Activated gamma-delta T cell treated with anti-CD3 and anti-CD28 coated beads, Interleukin-2, amount 50 U/mL, for 16 hours (primary cell): Measurements from ENCODE around the gene SLC22A7.
"Not testable (repeated sequence)": the region's sequence is repeated elsewhere in the genome, so short reads cannot be mapped to it uniquely, and the experiment has no call there.

ENCODE experiments used
- DNase-seq: peaks from one replicate; pipeline ENCODE4 v3.0.0-alpha.2; 2020; ENCODE audit warnings: low read depth

Gene SLC22A7

DNA sequence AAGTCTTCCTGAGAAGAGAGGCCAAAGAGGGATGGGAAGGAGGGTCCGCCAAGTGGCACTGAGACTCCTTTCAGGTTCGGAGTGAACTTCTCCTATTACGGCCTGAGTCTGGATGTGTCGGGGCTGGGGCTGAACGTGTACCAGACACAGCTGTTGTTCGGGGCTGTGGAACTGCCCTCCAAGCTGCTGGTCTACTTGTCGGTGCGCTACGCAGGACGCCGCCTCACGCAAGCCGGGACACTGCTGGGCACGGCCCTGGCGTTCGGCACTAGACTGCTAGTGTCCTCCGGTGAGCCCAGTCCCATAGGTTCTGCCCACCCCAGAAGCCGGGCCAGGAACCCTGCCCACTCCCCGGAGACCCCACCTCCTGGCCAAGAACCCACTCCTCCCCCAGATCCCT, 4.1 kb downstream of the SLC22A7 start:
- DNase-seq = no peak

DNA sequence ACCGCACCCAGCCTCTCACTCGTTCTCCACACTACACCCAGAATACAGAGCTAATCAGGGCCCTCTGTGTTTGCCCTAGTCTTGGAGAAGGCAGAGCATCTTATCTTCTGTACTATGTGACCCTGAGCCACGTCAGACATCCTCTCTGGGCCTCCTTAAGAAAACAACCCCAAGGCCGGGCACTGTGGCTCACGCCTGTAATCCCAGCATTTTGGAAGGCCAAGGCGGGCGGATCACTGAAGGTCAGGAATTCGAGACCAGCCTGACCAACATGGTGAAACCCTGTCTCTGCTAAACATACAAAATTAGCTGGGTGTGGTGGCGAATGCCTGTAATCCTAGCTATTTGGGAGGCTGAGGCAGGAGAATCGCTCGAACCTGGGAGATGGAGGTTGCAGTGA, 4.9 kb downstream of the SLC22A7 start:
- DNase-seq = not testable (repeated sequence)

DNA sequence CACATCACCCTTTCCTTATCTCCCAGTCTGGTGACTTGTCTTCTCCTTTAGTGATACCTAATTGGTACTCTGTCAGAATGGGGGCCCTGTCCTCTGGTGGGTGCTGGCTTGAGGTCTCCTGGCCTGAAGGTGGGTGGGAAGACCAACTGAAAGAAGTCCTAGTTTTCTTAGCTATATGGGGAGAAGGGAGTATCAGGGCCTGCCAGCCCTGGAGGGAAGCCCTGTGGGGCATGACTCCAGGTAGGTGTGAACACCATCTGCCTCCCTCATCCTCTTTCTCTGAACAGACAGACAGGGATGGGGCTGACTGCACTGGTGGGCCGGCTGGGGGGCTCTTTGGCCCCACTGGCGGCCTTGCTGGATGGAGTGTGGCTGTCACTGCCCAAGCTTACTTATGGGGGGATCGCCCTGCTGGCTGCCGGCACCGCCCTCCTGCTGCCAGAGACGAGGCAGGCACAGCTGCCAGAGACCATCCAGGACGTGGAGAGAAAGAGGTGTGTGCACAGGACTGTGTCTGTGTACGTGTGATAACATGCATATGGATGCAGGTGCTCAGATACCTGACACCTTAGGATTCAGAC, 5.8 kb downstream of the SLC22A7 start:
- DNase-seq = no peak

DNA sequence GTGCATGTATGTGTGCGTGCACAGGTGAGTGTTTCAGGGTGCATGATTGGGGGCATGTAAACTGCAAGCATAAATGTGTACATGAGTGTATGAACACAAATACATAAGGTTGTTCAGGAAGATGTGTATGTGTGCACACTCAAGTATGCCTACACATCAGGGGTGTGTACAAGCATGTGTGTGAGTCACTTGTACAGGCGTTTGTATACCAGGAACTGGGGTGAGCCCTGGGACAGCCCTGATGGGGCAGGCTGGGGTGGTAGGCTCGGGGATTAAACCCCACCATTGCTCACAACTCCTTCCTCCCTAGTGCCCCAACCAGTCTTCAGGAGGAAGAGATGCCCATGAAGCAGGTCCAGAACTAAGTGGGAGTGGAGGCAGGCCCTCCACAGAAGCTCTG, 6.3 kb downstream of the SLC22A7 start:
- DNase-seq = no peak

DNA sequence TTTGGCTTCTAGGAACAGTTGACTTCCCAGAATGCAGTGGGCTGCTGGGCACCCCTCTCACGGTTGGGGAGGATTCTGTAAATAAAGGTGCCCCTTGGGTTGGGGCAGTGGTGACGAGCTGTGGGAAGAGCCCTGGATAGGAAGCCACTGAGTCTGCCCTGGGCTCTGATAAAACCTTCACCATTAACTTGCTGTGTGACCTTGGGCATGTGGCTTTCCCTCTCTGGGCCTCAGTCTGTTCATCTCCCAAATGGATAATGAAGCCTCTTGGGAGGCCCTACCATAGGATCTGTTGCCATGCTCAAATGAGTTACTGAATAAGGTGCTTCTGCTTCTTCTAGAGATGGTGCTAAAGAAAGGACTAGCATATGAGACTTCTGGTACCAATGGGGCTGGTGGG, 6.8 kb downstream of the SLC22A7 start:
- no peak for DNase-seq

DNA sequence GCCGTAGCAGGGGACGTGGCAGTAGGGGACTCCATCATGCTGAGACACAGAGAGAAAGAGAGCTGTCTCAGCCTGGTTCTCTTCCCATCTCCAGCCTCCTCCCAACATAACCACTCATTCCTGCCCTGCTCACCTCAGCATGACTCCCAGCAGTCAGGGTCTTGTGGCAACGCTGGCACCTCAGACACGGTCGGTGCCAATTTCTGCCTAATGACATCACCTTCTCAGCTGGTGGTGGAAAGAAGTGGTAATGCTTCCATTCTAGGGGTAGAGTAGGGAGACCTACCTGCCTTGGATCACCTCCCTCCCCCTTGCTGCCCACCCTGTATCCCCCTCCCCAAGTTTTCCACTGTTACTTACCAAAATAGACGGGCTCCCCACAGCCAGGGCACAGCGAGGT, 8.0 kb downstream of the SLC22A7 start:
- no peak for DNase-seq

DNA sequence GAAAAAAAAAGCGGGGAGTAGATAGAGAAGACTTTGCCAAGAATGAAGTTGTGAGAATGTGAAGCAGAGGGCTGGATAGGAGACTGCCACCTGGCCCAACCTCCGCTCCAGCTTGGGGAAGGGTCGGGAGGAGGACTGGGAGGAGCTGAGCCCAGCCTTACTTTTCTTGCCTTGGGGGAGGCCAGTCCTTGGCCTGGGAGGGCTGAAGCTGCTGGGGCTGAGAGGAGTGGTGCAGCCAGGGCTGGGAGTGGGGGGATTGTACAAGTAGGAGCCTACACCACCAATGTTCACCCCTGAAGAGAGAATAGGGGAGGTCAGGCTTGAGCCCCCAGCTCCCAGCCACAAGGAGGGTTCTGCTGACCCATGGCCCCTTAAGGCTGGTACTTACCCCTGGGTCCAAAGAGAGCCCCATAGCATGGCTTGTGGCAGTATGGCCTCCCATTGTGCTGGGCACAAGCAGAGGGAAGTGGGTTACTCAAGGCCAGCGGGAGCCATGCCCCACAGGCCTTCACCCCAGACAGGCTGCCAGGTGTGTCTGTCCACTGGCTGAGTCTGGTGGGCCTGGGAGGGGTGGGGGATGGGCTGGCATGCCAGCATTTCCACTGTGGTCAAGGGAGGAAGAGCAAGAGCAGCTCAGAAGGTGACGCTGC, 9.5 kb downstream of the SLC22A7 start:
- DNase-seq = no peak

DNA sequence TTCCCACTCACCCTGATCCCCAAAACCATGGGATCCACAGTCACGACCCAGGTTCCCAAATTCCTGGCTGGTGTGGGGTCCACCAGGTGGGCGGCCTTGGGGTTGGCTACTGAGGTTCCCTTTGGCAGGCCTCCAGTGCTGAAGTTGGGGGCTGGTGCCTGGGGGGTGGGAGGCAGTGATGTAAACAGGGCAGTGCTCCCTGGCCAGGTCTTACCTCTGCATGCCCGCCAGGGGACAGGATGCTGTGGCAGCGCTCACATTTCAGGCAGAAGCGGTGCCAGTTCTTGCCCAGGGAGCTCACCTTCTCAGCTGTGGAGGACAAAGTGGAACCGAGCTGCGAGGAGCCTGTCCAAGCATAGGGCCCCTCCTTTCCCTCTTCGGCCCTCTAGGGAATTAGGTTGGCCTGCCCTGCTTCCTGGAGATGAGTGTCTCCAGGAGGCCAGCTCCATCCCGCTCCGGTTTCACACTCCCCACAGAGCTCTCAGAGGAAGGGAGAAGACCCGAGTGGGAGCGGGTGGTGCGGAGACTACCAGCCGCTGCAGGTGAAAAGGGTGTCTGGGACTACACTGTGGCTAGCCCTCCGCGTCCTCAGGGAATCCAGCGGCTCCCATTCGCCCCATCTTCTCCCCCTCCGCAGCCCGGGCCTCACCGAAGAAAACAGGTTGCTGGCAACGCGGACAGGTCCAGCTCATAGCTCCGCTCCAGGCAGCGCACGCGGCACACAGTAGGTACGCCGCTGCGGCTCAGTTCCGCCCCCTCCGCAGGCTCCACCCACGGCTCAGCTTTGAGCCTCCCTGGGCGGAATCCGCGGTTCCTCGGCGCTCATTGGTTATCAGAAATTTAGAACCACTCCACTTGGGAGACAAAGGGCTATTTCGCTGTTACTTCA, 10.3 kb downstream of the SLC22A7 start, which contains the start of gene CRIP3:
CRIP3 (minus strand) TSS at position 726 of the 889 bp plus-strand sequence; CDS start at position 692, 34 bp downstream.
- peak; percentile 14 for DNase-seq

DNA sequence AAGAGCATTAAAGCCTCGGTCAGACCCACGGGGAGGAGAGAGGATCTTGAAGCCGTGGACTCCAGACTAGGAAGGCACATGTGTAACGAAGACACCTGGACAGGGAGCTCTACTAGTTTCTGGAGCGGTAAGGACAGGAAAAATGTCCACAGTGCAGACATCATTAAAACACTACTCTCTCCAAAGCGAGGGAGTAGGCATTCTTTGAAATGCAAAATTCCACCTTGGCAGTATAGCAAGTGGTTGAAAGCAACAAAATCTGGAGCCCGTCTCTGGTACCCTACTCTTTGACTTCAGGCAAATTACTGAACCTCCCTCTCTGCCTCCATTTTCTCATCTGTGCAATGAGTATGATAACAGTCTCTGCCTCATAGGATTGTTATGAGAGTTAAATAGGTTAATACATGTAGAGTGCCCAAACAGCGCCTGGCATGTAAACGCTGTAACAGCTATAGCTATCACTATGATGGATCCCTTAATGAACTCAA, 11.0 kb downstream of the SLC22A7 start:
- no peak for DNase-seq

DNA sequence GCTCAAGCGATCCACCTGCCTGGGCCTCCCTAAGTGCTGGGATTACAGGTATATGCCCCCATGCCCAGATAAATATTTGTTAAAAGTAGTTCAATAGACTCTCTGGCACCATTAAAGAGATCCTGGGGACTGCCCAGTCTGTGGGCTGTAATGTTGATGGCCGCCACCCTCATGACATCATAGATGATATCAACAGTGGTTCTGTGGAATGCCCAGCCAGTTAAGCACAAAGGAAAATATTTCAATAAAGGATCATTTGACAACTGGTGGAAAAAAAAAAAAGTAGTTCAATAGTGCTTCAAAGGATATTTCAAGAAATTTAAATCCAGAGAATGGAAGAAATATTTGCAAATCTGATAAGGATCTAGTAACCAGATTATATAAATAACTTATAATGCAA, 12.1 kb downstream of the SLC22A7 start:
- DNase-seq = no peak

DNA sequence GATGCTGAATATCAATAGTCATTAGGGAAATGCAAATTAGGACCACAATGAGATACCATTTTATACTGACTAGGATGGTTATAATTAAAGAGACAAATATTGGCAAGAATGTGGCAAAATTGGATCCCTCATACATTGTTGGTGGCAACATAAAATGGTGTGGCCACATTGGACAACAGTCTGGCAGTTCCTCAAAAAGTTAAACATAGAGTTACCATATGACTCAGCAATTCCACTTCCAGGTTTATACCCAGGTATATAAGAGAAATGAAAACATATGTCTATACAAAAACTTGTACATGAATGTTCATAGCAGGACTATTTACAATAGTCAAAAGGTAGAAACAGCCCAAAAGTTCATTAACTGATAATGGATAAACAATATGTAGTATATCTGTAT, 12.6 kb downstream of the SLC22A7 start:
- no peak for DNase-seq

DNA sequence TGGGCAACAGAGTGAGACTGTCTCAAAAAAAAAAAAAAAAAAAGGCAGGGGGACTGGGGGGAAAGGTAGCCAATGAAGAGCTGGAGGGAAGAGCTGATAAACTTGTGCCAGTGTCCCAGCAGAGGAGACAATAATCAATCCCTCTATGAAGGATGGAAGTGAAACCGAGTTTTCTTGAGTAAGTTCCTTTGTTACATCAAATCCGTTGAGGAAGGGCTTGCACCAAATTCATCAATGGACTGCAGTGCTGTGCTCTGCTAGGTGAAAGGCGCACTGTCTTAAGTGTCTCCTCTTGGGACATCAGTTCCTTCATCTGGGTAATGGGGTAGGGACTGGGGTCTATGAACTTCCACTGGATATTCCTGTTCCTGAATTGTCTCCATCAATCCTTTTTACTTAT, 13.6 kb downstream of the SLC22A7 start:
- DNase-seq = no peak

DNA sequence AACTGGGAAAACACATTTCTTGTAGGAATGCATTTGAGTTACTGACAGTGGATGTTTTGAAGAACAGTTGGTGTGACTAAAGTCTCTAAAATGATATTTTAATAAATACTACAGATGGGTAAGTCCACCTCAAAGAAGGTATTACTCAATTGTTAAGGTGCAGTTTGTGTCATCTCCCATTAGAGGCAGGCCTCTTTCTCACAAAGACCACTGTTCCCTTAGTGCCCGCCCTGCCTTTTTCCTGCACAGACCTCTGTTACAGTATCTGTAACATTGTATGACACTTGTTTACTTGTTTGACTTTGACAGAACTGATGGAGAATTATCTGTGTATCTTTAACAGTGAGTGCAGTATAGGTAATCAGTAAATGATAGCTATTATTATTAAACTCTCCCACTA, 15.8 kb downstream of the SLC22A7 start:
- DNase-seq = no peak

DNA sequence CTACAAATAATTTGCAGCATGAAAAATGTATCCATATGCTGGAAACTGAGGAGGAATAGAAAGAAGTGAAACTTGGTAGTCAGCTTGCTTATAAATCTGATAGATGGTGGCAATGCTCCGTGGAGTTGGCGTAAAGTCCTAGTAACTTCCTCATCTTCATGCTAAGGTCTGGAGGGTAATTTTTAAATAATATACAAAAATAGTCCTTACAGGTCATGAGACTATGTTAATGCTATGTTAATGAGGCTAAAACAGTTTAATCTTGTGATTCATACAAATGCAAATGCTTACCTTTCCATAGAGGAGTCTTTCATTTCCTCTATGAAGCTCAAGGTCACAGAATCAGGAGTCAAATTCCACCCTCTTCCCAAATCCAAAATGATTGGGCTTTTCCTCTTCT, 20.0 kb downstream of the SLC22A7 start:
- no peak for DNase-seq

DNA sequence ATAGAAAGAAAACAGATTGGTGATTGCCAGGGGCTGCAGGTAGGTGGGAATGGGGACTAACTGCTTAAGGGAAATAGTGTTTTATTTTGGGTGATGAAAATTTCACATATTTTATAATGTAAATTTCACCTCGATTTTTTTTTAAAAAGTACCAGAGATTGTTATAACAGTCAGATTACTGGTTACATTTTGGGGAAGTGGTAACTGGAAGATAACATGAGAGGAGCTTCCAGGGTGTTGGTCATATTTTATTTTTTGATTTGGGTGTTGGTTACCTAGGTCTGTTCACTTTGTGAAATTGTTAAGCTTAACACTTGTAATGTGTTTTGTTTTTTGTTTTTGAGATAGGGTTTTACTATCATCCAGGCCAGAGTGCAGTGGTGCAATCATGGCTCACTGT, 27.8 kb downstream of the SLC22A7 start:
- no peak for DNase-seq

DNA sequence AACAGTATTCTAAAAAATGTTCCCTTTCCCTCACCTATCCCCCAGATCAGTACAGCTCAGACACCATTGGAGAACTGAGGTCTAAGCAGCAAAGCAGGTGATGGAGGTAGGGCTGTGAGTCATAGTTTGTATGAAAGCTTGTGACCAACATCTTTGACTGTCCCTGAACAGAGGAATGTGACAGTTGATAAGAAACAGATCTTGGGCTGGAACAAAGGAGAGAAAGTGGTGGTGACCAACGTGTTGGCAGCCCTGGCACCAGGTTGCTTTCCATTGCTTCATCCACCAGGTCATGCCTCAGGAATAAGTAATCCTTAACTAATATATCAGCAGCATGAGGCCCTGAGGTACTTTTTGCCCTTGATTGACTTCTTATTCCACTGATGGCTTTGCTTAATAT, 30.5 kb downstream of the SLC22A7 start:
- DNase-seq = no peak

DNA sequence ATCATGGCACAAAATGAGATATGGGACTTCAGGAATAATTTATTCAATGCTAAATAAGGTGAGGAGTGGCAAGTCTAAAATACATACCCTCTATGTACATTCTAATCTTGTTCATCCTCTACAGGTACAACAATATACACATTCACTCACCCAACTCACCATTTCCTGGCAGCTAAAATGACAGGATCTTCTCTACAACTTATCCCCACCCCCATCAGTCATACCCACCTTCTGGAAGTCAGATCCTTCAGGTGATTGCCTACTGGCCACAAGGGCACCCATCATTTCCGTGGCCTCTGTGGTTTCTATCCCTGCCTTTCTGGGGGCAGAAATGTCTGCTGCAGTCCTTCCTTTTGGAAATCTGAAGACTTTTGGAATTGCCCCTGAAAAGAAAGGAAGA, 33.4 kb downstream of the SLC22A7 start:
- no peak for DNase-seq

DNA sequence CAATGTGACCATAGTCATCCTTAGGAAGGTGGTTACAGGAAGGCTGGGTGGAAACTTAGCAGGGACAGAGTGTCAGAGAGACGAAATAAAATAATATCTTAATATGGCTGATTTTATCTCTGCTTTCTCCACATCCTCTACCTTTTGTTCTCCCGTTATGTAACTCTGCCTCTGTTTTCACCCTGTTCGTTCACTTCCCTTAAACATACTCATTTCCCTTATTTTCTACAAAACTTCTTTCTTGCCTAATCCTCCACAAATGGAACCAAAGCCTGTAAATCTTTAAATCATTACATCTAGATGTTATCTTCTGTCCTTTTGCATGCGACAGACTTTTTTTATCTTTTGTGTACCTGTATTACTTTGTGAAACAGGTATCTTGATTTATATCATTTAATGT, 33.8 kb downstream of the SLC22A7 start:
- DNase-seq = no peak

DNA sequence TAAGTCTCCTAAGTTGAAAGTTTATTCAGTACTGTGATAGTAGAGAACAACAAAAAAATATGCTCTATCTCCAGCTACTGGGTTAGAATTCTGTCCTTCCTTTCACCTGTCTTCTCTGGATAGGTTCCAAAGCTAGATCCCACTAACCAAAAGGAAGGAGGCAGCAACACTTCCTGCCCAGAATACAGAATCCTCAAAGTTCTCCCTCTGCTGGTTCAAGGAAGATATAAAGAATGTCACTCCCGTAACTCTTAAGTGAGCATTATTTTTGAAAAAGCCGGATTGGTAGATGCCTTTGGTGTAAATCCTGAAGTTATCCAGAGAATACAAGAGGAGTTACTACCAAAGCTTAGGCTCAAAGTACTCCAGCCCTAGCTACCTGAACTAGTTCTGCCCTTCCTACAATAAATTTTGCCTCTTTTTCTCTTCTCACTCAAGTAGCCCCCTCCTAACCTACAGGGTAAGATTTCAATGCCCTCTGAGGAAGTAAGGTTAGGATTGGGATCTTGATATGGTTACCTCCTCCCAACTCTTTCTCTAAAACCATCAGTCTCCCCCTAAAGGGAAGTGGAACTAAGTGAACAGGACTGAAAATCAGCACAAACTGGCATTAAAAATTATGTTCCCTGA, 36.5 kb downstream of the SLC22A7 start:
- no peak for DNase-seq

DNA sequence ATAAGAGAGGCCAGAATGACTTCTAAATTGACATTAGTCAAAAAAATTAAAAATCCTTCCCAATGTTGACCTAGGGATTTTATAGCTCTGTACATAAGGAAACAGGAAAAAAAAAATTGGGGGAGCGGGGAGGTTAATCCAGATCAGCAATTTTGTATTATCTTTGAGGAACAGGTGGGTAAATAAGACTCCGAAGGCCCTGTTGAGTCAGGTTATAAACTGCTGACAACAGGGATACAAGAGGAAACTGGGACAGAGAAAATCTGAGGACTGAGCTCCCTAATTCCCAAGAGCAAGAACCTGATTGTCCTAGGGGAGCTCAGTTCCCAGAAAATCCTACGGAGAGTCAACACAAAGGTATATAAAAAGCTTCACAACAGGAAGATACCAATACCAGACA, 37.4 kb downstream of the SLC22A7 start:
- no peak for DNase-seq

DNA sequence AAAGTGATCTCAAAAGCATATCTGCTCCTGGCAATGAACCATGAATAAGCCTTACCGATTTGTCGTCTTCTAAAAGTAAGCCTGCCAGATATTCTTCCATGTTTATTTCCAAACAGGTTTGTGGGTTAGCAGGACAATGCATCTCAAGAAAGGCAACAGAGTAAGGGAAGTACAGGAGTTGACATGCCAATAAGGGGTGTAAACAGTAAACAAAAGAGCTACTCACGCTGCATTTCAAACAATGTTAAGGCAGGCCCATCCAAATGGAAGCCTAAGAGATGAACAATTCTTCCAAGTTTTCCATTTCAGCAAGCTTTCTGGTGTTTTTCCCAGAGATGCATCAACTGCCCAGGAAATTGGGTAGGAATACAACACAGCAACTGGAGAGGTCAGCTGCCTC, 38.3 kb downstream of the SLC22A7 start:
- DNase-seq = no peak

DNA sequence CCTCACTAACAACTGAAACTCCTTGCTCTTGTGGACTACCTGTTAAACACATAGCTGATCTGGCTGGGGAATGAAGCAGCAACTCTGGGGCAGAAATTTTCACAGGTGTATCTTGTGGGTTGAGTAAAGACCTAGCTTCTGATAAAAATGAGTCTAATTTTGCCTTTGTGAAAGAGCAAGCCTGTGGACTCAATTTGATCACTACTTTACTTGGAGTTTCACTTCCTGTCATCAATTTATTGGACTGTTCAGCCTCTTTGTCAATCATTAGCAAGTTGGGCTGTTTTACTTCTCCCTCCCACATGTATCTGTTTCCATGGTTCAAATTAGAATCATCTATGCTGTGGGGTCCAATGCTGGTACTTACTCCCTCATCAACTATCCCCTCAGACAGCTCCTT, 40.2 kb downstream of the SLC22A7 start:
- DNase-seq = no peak

DNA sequence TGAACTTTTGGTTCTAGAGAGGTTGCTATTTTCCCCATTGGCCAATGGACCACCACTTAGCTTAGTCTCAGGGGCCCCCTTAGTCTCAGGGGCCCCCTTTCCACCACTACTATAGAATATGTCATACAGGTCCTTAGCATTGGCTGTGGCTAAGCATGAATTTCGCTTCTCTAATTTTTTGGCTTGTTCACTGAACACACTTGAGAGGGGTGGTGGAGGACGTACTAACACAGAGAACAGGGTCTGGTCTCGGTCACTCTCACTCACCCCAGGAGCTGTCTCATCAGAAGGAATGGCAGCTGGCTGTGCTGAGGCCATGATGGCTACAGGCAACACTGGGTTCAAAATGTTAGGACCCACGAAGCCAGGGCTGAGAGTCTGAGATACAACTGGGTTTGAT, 41.1 kb downstream of the SLC22A7 start:
- no peak for DNase-seq
